Activated CD4-positive, alpha-beta T cell treated with anti-CD3 and anti-CD28 coated beads, Interleukin-2, amount 10 ng/mL, durations not matched to agents 7 days and 5 days (primary cell): ENCODE data around the gene CAMK2D. TPM values are rescaled to one million over a fixed set of nuclear protein-coding genes. Genes with fewer than 3 reads are reported as not detected.
A peak's percentile ranks its signal among the peaks of the same experiment; 100 is the strongest.

Source experiments
- CTCF ChIA-PET: fragments of 350-600 bp; sonication (Branson Sonifier 250); formaldehyde crosslinking; loops from one replicate; lab custom pipeline; 2021; ENCODE audit warnings: antibody characterized with exemption; lab: Charles Lee
- POLR2A ChIA-PET: fragments of 350-600 bp; sonication (Branson Sonifier 250); formaldehyde crosslinking; loops from one replicate; lab custom pipeline; 2021; ENCODE audit warnings: antibody characterized with exemption; lab: Charles Lee
- DNase-seq: peaks from one replicate; pipeline ENCODE4 v3.0.0-alpha.2; 2020
- H3K27ac Mint-ChIP-seq: one replicate; pipeline ENCODE4 v1.8.0; 2021; ENCODE audit warnings: mild to moderate bottlenecking, moderate library complexity, mixed read lengths
- H3K27me3 Mint-ChIP-seq: one replicate; pipeline ENCODE4 v1.8.0; 2021; ENCODE audit warnings: mixed read lengths
- H3K36me3 Mint-ChIP-seq: one replicate; pipeline ENCODE4 v1.8.0; 2021; ENCODE audit warnings: low read depth, mixed read lengths
- H3K4me1 Mint-ChIP-seq: one replicate; pipeline ENCODE4 v1.8.0; 2021; ENCODE audit warnings: mixed read lengths
- H3K4me3 Mint-ChIP-seq: one replicate; pipeline ENCODE4 v1.8.0; 2021; ENCODE audit warnings: mild to moderate bottlenecking, moderate library complexity, mixed read lengths
- H3K9me3 Mint-ChIP-seq: one replicate; pipeline ENCODE4 v1.8.0; 2021; ENCODE audit warnings: mixed read lengths
- total RNA-seq, 2 experiments: library from RNA; stranded (reverse); gene quantifications; one replicate each; pipeline ENCODE4 v1.2.3, GENCODE V29; 2021

The CAMK2D gene
- total RNA-seq, 2 experiments from 2014 or later = 37.8 to 38.5 TPM

DNA sequence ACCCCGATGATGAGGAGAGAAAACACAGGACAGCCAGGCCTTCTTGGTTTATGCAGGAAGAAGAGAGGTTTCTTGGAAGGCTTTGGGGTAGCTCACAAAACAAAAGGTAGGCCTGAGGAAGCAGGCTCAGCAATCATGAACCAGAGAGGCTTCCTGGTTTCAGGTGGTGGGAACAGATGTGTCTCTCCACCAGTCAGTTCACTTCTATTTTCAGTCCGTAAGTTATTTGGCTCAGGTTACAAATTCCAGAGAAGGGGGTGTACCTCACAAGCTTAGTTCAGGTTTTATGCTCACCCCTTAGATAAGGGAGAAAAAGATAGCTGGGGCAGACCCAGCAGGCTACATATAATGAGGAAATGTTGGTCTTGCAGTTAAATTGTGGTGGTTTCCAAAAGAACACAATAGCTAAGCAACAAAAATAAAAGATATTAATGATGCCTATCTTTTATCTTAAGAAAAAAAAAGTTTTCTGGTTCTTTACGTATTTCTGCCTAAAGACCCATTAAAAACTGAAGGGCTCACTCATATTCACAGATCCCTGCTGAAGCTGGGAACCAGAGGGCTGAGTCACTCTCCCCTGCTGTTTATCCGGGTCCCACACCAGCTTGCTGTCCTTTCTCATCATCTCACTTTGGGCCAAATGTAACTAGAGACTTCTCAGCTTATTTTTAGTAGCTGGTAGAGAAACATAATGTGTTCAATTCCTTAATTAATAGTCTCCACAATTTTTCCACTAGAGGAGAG, 177.0 kb downstream of the CAMK2D start:
- Mint-ChIP-seq H3K4me3 (no peak overlapping the region), H3K27me3 (no peaks in the 10 kb centered on the region), H3K4me1 (peaks cover 10% of the 10 kb centered on the region), H3K36me3 (peaks cover 27% of the 10 kb centered on the region), H3K27ac (peak overlapping the region; percentile 1), H3K9me3 (no peaks in the 10 kb centered on the region)
- ChIA-PET POLR2A (no interaction called here), CTCF (interaction anchor here (0.6 to 1.5 kb wide), 2 partner anchors 8 to 97 kb away, joined by 3 read pairs; no protein-coding TSS in a partner anchor)
- no peak for DNase-seq

- no peak for DNase-seq
- Mint-ChIP-seq H3K27ac (no peak overlapping the region), H3K4me3 (no peak overlapping the region), H3K4me1 (peaks cover 18% of the 10 kb centered on the region), H3K36me3 (peaks cover 21% of the 10 kb centered on the region), H3K9me3 (peaks cover 4% of the 10 kb centered on the region), H3K27me3 (no peaks in the 10 kb centered on the region)
- CTCF ChIA-PET = interaction anchor here (1.1 to 1.7 kb wide), 2 partner anchors 16 to 35 kb away, joined by 3 read pairs; no protein-coding TSS in a partner anchor
- POLR2A ChIA-PET = no interaction called here
Measured at GRCh38 chr4:113582737-113583136, 178.8 kb downstream of the CAMK2D start.

DNA sequence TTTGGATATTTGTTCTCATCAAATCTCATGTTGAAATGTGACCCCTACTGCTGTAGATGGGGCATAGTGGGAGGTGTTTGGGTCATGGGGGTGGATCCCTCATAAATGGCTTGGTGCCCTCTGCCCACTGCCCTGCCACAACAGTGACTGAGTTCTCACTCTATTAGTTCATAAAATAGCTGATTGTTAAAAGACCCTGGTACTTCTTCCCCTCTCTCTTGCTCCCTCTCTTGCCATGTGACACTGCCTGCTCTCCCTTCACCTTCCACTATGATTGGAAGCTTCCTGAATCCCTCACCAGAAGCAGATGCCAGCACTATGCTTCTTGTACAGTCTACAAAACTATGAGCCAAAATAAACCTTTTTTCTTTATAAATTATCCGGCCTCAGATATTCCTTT, 182.2 kb downstream of the CAMK2D start:
- DNase-seq = no peak
- H3K4me1 Mint-ChIP-seq = peaks cover 36% of the 10 kb centered on the region
- H3K27ac Mint-ChIP-seq = no peak overlapping the region
- no peaks in the 10 kb centered on the region for H3K27me3 Mint-ChIP-seq
- ChIA-PET POLR2A (no interaction called here), CTCF (interaction anchor here (0.8 to 1.0 kb wide), 3 partner anchors 18 to 124 kb away, joined by 3 to 4 read pairs (median 3); no protein-coding TSS in a partner anchor)
- H3K36me3 Mint-ChIP-seq = peaks cover 23% of the 10 kb centered on the region
- H3K9me3 Mint-ChIP-seq = peaks cover 4% of the 10 kb centered on the region
- H3K4me3 Mint-ChIP-seq = no peak overlapping the region

GRCh38 chr4:113576947-113577678, 184.4 kb downstream of the CAMK2D start:
- ChIA-PET POLR2A (no interaction called here), CTCF (interaction anchor here (1.0 to 2.6 kb wide), 3 partner anchors 9 to 30 kb away, joined by 3 to 8 read pairs (median 4); no protein-coding TSS in a partner anchor)
- H3K9me3 Mint-ChIP-seq = peaks cover 16% of the 10 kb centered on the region
- DNase-seq = no peak
- H3K4me3 Mint-ChIP-seq = no peak overlapping the region
- H3K4me1 Mint-ChIP-seq = peaks cover 42% of the 10 kb centered on the region
- peaks cover 26% of the 10 kb centered on the region for H3K36me3 Mint-ChIP-seq
- H3K27me3 Mint-ChIP-seq = no peaks in the 10 kb centered on the region
- no peak overlapping the region for H3K27ac Mint-ChIP-seq

DNA sequence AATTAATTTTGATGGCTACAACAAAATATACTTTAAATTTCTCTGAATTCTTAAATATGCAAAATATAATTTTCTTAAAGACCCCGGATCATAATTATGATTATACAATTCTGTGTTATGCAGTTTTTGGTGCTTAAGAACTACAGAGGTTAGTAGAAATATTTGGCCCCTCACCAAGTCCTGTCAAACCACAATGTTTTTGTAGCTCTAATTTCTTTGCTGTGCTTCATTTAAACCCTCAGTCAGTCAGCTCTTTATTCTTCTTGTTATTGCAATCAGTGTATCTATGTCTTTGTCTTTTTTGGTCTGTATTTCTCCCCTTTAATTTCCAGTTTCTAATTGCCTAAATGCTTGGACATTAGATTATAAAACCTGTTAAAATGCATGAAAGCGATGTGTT, 186.1 kb downstream of the CAMK2D start:
- no peak overlapping the region for H3K27ac Mint-ChIP-seq
- ChIA-PET POLR2A (no interaction called here), CTCF (interaction anchor here (0.9 to 2.6 kb wide), 3 partner anchors 9 to 28 kb away, joined by 3 to 8 read pairs (median 4); no protein-coding TSS in a partner anchor)
- H3K36me3 Mint-ChIP-seq = peaks cover 29% of the 10 kb centered on the region
- no peak for DNase-seq
- peaks cover 16% of the 10 kb centered on the region for H3K9me3 Mint-ChIP-seq
- H3K4me1 Mint-ChIP-seq = peaks cover 43% of the 10 kb centered on the region
- no peak overlapping the region for H3K4me3 Mint-ChIP-seq
- no peaks in the 10 kb centered on the region for H3K27me3 Mint-ChIP-seq

DNA sequence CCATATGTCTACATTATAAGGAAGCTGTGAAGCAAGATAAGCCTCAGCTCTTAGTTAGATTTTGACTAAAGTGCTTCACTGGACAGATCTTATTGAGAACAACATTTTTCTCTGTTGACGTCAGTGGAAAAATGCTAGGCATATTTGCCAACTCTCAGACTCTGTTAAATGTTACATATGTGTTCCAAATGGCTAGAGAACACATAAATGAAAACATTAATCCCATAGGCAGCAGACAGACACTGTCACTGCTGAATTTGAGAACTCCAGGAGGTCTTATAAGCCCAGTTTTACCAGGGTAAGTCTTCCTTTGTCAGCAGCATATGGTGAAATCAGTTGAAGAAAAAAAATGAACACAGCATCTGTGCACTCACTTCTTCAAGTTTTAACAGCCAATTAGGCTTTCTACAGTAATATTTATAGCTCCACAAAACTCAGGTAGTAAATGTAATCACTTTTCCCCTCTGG, 186.9 kb downstream of the CAMK2D start:
- Mint-ChIP-seq H3K4me1 (peaks cover 39% of the 10 kb centered on the region), H3K27ac (no peak overlapping the region), H3K27me3 (no peaks in the 10 kb centered on the region), H3K9me3 (peaks cover 19% of the 10 kb centered on the region), H3K4me3 (no peak overlapping the region), H3K36me3 (peaks cover 25% of the 10 kb centered on the region)
- ChIA-PET CTCF (interaction anchor here (1.0 to 1.3 kb wide), 2 partner anchors 8 to 17 kb away, joined by 3 read pairs; no protein-coding TSS in a partner anchor), POLR2A (no interaction called here)
- no peak for DNase-seq

DNA sequence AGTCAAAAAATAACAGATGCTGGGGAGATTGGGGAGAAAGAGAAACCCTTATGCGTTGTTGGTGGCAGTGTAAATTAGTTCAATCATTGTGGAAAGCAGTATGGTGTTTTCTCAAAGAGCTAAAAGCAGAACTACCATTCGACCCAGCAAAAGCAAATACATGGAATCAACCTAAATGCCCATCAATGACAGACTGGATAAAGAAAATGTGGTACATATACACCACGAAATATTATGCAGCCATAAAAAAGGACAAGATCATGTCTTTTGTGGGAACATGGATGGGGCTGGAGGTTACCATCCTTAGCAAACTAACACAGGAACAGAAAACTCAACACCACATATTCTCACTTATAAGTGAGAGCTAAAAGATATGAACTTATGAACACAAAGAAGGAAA, 188.9 kb downstream of the CAMK2D start:
- DNase-seq = no peak
- ChIA-PET POLR2A (interaction anchor here (0.6 kb wide), 1 partner anchor 302 kb away, joined by 5 read pairs; no protein-coding TSS in a partner anchor), CTCF (interaction anchor here (0.9 kb wide), 1 partner anchor 25 kb away, joined by 4 read pairs; no protein-coding TSS in a partner anchor)
- Mint-ChIP-seq H3K36me3 (peaks cover 25% of the 10 kb centered on the region), H3K4me1 (peaks cover 31% of the 10 kb centered on the region), H3K4me3 (no peak overlapping the region), H3K9me3 (peaks cover 15% of the 10 kb centered on the region), H3K27me3 (no peaks in the 10 kb centered on the region), H3K27ac (no peak overlapping the region)

DNA sequence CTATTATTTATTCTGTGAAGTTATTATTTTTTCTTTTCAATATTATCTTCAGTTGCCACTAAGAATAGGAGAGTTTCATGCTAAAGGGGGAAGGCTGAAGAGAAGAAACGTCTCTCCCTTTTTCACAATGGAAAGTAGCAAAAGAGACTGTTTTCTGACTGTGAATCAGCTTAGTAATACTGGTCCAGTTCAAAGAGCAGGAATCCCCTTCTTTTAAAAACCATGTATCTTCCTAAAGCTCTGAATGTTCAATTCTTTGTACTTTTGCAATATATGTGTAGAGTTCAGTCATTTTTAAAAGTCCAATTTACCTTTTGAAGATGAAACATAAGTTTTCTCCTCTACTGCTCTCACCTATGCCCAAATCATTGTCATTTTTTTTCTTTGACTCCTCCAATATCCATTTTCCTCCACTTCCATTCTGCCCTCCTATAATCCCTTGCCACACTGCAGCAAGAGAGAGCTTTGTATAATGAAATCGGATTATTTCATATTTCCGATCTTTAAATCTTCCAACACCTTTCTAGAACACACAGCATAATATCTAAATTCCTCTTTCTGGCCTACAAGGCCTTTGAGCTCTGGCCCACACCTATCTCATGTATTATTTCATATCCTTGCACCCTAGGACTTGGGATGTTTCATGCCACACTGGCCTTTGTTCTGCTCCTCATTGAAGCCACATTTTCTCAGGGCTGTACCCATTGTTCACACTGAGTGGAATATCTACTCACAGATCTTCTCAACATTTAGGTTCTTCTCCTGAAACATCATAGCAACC, 195.3 kb downstream of the CAMK2D start:
- DNase-seq = no peak
- Mint-ChIP-seq H3K27me3 (no peaks in the 10 kb centered on the region), H3K4me3 (no peak overlapping the region), H3K4me1 (peaks cover 36% of the 10 kb centered on the region), H3K9me3 (peaks cover 8% of the 10 kb centered on the region), H3K27ac (peak overlapping the region; percentile 51), H3K36me3 (peaks cover 32% of the 10 kb centered on the region)
- ChIA-PET POLR2A (no interaction called here), CTCF (interaction anchor here (0.9 to 1.2 kb wide), 2 partner anchors 9 kb away, joined by 3 read pairs; no protein-coding TSS in a partner anchor)

GRCh38 chr4:113565702-113566012, 195.9 kb downstream of the CAMK2D start:
- Mint-ChIP-seq H3K27ac (peak overlapping the region; percentile 74), H3K4me1 (peaks cover 39% of the 10 kb centered on the region), H3K9me3 (peaks cover 8% of the 10 kb centered on the region), H3K36me3 (peaks cover 33% of the 10 kb centered on the region), H3K27me3 (no peaks in the 10 kb centered on the region), H3K4me3 (no peak overlapping the region)
- ChIA-PET POLR2A (no interaction called here), CTCF (interaction anchor here (1.2 kb wide), 1 partner anchor 8 kb away, joined by 3 read pairs; no protein-coding TSS in a partner anchor)
- no peak for DNase-seq

GRCh38 chr4:113564493-113564892, 197.0 kb downstream of the CAMK2D start:
- Mint-ChIP-seq H3K36me3 (peaks cover 34% of the 10 kb centered on the region), H3K27me3 (no peaks in the 10 kb centered on the region), H3K27ac (peak overlapping the region; percentile 73), H3K4me1 (peaks cover 39% of the 10 kb centered on the region), H3K9me3 (peaks cover 5% of the 10 kb centered on the region), H3K4me3 (peak overlapping the region; percentile 26)
- no peak for DNase-seq
- CTCF ChIA-PET = interaction anchor here (0.8 to 4.2 kb wide), 3 partner anchors 12 to 17 kb away, joined by 3 to 27 read pairs (median 7); no protein-coding TSS in a partner anchor
- POLR2A ChIA-PET = interaction anchor here (0.6 kb wide), 1 partner anchor 49 kb away, joined by 3 read pairs; no protein-coding TSS in a partner anchor

DNA sequence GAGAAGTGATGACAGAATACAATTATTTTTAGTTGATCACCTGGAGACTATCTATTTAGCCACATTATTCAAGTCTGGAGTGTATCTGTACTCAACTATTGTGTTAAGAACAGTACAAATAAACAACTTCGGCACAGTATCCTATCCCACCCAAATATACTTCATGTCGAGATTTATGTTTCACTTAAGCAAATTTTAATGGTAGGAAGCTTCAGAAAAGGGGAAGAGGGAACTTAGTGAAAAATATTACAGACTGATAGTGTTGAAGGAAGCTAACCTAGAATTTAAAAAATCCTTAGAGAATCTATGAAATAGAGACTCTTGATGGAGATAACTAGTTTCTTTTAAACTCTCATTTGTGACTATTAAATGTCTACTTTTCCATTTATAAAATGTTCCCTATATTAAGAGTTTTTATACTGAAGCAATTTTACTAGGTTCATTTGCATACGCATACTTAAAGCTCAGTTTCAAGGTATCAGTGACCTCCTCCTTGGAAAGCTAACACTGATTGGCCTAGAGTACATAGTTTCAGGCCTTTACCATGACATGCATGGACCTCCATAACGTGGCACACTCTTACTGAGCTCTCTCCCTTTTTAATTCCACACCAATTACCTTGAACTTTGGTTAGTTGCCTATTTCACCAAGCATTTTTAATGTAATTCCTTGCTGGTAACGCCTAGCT, 197.7 kb downstream of the CAMK2D start:
- peak overlapping the region; percentile 60 for H3K27ac Mint-ChIP-seq
- H3K4me1 Mint-ChIP-seq = peaks cover 39% of the 10 kb centered on the region
- POLR2A ChIA-PET = interaction anchor here (0.6 to 0.7 kb wide), 2 partner anchors 14 to 48 kb away, joined by 3 read pairs; no protein-coding TSS in a partner anchor

More for the DNA sequence above, 197.7 kb downstream of the CAMK2D start:
- Mint-ChIP-seq H3K27me3 (no peaks in the 10 kb centered on the region), H3K9me3 (peaks cover 5% of the 10 kb centered on the region), H3K4me3 (no peak overlapping the region), H3K36me3 (peaks cover 31% of the 10 kb centered on the region)
- no peak for DNase-seq
- CTCF ChIA-PET = interaction anchor here (0.8 to 4.2 kb wide), 3 partner anchors 12 to 17 kb away, joined by 3 to 27 read pairs (median 7); no protein-coding TSS in a partner anchor
